GM19455 (cell line): Measurements from ENCODE around the gene ANXA1.
"Not testable (repeated sequence)": the region's sequence is repeated elsewhere in the genome, so short reads cannot be mapped to it uniquely, and the experiment has no call there.

Source experiments
- ATAC-seq: cut with Tn5 transposase; IDR thresholded peaks from one replicate; pipeline ENCODE4 v1.9.1; 2021; ENCODE audit not compliant: unreplicated experiment

ANXA1 gene

DNA sequence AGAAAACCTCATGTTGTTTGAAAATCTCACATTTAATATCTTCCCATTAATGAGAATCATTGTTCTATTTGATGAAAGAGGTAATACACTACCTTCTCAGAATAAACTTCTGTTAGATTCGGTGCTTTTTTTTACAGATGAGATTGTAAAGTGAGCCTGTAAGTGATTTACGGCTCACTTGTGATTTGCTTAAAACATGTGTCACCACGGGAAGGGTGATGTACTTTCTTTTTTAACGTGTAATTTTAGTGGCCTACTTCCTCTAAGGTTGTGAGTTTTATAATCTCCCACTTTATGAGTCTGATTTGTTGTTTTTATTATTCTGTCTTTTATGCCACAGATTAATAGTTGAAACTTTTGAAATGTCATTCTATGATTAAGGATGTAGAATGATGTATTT is 15.9 kb downstream of the ANXA1 start:
- ATAC-seq: no peak

DNA sequence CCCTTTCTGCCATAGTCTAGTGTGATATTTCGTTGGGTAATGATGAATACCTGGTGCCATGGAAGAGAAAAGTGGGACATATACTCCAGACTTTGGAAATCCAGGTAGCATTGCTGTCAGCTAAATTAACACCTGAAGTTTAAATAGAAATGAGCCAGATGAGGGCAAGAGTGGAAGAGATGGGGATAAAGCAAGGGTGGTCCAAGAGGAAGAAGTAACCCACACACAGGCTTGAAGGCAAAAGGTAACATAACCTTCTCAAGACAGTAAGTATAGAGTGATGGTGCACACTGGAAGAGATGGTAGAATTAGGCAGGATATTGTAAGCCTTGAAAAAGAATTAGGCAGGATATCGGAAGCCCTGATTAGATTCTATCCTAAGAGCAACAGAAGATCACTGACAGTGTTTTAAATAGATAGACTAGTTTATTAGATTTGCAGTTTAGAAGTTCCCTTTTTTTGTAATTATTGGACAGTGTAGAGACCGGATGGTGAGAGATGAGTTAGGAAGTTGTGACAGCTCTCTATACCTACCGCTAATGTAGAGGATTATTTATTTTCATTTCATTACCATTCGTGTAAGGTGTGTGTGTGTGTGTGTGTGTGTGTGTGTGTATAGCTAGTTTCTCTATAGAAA is 16.8 kb downstream of the ANXA1 start:
- ATAC-seq: no peak

DNA sequence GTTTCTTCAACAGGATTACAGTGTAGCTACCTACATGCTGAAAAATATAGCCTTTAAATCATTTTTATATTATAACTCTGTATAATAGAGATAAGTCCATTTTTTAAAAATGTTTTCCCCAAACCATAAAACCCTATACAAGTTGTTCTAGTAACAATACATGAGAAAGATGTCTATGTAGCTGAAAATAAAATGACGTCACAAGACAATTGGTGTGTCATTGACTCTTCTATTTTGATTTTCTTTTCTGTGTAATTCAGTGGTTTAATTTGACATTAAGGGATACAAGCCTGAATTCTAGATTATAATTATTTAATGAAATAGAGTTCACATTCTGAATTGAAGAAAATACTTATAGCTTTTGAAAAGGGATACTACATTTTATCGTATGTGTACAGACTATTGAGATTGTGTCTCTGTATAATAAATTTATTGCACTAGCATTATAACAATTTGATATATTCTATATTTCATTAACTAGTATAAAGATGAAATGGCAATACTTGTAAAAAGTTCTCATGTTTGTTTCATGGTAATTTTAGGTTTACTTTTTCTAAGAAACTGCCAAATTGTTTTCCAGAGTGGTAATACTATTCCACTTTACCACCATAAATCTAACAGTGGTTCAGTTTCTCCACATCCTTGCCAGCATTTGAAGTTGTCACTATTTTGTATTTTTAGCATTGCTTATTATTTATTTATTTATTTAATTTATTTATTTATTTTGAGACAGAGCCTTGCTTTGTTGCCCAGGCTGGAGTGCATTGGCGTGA is 18.7 kb downstream of the ANXA1 start:
- ATAC-seq: no peak

DNA sequence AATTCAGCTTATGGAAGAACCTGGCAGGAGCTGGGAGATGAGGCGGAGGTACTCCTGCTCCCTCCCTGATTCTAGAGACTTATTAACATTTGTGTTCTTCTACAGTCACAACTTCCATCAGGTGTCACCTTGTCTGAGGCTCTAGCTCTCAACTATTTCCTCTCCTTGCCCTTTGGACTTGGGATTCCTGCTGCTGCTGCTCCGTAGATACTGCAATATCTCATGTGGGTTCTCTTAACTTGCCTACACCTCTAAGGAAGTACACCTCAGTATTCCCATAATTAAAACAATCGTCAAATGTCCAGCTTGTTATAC is 21.2 kb downstream of the ANXA1 start:
- ATAC-seq: no peak

DNA sequence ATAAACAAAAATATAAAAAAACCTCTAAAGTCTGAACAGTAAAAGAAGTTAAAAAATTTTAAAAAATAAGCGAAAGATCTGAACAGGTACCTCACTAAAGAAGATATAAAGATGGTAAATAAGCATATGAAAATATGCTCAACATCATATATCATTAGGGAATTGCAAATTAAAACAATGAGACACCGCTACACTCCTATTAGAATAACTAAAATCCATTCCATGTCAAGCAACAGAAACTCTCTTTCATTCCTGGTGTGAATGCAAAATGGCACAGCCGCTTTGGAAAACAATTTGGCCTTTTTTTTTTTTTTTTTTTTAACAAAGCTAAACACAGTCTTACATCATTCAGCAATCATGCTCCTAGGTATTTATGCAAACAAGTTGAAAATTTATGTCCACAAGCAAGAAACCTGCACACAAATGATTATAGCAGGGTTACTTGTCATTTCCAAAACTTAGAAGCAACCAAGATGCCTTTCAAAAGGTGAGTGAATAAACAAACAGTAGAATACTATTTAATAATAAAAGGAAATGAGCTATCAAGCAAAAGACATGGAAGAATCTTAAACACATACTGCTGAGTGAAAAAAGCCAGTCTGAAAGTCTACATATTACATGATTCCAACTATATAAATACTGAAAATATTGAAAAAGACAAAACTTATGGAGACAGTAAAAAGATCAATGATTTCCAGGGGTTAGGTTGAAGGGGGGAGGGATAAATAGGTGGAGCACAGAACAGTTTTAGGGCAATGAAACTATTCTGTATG is 22.1 kb downstream of the ANXA1 start:
- no peak for ATAC-seq

DNA sequence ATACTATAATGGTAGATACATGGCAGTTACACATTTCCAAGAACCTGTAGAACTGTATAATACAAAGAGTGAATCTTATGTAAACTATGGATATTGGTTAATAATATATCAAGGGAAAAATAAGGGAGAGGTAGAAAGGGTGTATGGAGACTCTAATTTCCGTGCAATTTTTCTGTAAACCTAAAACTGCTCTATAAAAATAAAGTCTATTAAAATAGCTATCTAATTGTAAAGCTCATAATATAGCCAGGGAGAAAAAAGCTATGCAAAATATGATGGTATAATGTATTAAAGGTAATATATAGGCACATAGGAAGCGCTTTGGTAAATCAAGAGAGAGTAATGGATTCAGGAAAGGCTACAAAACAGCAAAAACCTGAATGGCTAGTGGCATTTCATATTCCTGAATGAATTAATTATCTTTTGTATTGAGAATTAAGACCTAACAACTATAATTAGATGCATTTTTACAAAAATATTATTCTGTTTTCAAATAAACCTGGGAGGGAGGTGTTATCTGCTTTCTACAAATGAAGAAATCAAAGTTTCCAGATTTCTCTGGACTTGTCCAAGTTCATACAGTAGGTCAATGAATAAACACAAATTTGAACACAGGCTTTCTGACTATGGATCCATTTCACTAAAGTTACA is 22.8 kb downstream of the ANXA1 start:
- ATAC-seq: no peak

DNA sequence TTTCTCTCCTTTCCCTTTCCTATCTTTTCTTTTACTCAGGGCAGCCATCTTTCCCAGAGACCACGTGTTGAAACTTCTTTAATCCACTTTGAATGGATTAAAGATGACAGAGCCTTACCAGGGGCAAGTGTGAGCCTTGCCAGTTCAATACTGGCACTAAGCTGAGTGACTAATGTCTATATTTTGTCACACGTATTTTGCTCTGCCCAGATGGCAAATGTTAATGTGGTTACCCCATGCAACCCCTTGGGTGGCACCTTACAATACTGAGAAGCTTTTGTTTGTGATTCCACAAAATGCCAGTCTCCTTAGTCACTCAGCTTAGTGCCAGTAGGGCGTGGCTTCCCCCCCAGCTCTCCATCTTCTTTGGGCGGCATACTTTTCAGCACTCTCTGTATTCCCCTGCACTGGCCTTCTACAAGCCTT is 24.8 kb downstream of the ANXA1 start:
- no peak for ATAC-seq

DNA sequence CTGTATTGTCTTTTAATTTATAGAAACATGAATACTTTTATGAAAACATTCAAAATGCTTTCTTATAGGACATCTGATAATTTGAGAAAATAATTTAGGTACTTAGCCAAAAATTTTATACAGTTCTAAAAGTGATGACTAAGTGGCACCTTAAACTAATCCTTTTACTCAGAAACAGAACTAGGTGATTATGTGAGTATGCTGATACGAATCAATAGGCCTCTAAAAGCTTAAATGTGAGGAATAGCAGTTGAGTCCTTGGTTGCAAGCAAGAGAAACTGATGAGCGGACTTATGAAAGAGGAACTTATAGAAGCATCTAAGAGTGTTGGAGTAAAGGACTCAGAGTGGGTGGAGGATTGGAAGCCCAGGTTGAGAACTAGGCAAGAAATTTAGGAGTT is 26.4 kb downstream of the ANXA1 start:
- ATAC-seq: no peak

DNA sequence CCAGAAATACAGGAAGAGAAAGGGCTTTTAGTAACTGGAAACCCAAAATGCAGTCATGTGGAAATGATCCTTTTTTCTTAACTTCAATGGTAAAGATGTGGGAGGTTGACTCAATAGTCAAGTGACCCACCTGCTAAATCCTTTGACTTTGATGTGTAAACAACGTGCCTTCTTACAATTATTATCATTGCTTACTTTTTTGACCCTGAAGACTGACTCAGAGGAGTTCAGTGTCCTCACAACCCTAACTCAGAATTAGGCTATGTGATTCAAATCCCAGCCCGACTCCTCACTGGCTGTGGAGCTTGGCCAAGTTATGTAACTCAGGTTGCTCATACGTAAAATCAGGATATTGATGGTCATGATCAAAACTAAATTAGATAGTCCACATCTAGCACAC is 27.9 kb downstream of the ANXA1 start:
- no peak for ATAC-seq

DNA sequence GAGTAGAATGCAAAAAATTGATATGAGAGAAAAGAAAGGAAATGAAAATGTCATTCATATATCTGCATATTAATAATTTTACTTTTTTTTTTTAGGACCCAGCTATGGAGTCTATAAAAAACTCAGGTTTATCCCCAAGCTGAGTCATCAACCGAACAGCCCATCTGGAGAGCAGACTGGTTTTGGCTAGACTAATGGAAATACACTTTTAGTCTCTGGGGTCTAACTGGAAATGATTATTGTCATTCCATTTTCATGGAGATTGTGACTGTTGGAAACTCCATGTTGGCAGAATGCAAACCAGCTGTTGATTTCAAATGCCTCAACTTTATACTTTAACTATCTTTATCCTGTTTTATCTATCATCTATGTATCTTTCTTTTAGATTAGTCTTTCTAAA is 28.7 kb downstream of the ANXA1 start:
- ATAC-seq: no peak

DNA sequence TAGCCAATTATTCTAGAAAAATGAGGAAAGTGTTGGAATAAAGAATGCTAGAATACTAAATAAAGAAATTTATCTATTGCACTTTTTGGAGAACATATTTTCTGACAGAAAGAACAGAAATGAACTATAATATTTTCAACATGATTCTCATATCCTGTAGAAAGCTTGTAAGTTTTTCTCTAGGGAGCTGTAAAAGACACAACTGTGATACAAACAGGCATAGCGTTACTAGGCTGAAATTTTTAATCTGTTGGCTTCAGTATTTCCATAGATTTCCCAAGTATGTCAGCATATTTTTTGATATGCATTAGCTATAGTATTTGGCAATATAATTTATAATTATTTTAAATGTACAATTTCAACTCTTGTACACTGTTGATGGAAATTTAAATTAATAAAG is 31.3 kb downstream of the ANXA1 start:
- no peak for ATAC-seq

DNA sequence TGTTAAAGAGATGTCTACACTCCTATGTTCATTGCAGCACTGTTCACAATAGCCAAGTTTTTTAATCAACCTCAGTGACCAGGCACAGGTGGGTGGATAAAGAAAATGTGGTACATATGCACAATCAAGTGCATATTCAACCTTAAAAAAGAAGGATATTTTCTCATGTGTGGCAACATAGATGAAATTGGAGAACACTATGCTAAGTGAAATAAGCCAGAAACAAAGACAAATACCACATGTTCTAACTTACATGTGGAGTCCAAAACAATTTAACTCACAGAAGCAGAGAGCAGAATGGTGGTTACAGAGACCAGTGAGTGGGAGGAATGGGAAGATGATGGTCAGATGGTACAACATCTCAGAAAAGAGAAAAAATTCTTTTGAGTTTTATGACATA is 31.8 kb downstream of the ANXA1 start:
- ATAC-seq: no peak

DNA sequence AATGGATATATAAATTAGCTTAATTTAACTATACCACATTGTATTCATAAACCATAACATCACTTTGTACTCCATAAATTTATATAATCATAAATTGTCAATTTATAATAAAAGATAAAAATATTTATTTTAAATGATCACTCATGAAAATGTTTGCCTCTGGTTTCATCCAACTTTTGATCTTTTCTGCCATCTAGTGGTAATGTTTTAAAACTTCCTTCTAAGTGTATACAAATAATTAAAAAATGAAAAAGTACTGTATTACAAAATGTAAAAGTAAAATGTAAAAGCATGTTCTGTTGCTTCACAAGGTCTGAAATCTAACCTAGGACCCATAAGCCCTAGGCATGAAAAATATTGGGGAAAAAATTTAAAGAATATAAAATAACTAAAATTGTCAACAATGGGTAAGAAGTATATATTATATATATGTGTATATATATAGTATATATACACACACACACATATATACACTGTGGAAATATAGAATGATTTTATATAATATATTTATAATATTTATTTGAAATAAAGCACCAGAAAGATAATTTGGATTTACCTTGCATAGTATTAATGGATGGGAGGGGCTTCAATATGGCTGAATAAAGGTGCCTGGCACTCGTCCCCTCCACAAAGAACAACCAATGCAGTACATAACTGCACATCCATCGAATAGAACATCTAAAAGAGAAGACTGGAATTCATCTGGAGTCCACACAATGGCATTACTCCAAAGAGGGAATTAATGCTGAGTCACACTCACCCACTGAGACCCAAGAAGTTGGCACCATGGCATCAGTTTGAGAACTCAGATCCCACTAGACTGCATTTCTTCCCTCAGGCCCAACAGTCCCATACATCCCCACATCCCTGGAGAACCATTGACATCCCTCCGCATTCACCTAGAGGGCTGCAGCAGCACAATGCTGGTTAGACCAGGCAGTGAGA is 32.5 kb downstream of the ANXA1 start:
- ATAC-seq: peak; percentile 59

DNA sequence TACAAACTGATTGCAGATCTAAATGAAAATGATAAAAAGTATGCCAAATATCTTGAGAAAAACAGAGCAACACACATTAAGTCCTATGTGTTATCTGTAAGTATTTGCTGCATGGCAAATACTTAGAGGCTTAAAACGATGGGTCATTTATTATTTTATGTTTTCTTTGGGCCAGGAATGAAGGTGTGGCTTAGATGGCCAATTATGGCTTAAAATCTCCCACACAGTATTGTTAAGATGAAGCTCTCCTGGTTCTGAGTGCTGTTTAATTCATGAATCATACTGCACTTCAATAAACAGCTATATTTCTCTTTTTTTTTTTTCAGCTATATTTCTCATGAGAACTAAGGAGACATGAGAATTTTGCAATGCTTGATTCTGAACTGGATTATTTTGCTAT is 39.4 kb downstream of the ANXA1 start:
- ATAC-seq: not testable (repeated sequence)

DNA sequence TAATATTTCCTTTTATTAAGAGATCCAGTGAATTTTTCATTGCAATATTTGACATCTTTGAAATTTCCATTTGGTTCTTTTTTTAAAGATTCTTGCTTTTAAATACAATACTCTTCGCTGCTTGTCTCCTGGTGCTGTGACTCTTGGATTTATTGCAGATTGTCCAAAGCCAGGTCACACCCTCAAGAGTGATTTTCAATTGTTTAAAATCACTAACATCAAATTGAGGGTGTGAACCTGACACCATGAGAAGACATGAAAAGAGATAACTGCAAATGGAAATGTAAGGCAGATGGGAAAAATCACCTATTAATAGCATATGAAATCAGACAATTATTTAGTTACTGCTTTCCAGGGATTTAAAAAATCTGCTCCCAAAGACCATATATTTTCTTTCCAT is 42.6 kb downstream of the ANXA1 start:
- ATAC-seq: no peak

DNA sequence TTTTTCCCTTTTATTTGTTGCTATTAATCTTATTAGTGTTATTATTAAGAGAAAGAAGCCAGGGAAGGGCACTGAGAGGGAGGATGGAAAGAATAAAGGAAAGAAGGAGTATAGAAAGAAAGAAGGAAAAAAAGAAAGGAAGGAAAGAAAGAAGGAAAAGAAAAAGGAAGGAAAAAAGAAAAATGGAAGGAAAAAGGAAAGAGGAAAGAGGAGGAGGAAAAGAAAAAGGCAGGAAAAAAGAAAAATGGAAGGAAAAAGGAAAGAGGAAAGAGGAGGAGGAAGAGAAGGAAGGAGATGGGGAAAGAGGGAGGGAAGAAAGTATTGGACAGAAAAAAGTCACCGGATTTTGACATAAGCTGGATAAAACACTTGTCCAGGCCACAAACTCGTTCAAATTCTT is 47.8 kb downstream of the ANXA1 start:
- no peak for ATAC-seq

DNA sequence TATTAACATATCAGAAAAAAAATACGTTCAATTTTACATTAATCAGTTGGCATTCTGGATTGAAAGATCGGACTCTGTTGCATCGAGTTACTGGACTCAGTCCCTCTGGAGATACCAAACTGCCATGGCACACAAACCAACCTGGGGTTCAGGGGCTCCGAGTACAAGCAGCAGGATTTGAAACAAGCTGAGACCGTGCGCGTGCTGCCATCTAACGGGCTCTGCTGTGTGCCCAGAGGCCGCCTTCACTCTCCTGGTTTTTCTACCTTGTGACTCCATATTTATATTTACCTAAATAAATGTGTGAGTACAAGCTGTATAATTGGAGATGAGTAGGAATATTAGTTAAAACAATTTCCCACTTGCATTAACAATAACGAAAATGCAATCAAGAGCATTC is 48.2 kb downstream of the ANXA1 start:
- ATAC-seq: no peak

DNA sequence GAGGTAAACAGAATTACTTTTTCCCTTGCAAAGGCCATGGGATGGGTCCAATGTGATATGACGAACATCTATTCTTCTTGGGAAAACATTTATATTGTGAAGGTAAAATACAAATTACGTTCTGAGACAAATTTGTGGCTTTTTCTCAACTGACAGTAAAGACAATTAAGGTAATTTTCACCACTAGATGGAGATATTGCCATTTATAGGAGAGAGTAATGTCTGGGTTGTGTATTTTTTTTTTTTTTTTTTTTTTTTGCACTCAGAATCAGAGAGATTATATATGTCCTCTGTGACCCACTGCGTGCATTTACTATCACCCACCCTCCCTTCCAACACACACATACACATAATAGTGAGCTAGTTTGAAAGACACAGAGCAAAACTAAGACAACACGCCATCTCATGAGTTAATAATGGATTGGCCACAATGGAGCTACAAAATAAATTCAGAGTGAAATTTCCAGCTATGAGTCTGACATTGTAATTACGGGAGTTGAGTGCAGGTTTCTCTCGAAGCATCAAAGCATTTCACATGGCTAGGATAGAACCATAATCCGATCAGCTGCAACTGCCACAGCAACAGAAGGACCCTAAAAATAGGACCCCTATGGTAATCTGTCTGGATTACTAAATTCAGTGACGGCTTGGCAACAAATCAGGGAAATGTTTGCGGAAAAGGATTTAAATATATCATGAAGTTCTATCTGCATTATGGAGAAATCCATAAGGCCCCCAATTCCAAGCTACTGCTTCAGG is 49.2 kb downstream of the ANXA1 start:
- no peak for ATAC-seq

DNA sequence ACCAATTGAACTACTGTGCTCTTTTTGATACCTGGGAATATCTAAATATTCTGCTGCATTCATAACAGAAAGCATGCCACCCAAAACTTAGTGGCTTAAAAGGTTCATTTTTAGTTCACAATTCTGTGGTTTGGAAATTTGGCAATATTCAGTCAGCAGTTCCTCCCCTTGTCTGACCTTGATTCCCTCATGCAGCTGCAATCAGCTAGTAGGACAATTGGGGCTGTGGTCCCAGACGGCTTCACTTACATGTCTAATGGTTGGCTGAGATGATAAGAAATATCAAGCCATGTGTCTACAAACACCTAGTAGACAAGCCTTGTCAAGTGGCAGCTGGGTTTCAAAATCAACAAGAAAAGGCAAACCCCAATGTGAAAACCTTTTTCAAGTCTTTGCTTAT is 51.3 kb downstream of the ANXA1 start:
- no peak for ATAC-seq

DNA sequence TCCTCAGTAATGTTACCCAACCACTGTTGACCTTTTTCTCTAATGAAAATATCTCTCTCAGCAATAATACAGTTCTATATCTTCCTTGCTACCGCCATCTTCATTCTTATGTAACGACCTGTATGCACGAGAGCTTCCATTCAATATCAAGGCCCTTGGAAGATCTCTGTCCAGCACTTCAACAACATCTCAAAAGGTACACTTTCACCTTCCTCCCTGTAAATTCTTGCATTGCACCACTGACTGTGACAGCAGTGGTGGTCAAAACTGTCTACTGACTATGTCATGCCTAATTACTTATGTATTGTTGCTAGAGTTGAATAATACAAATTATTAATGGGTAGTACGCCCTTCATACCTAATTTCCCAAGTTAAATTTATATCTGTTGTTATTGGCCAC is 53.3 kb downstream of the ANXA1 start:
- no peak for ATAC-seq
